HG03103 (cell line): ENCODE data around the gene CD2AP.

Experiments used
- ATAC-seq: cut with Tn5 transposase; IDR thresholded peaks from one replicate; pipeline ENCODE4 v1.9.1; 2021; ENCODE audit warnings: low read depth; ENCODE audit not compliant: unreplicated experiment

Gene CD2AP

DNA sequence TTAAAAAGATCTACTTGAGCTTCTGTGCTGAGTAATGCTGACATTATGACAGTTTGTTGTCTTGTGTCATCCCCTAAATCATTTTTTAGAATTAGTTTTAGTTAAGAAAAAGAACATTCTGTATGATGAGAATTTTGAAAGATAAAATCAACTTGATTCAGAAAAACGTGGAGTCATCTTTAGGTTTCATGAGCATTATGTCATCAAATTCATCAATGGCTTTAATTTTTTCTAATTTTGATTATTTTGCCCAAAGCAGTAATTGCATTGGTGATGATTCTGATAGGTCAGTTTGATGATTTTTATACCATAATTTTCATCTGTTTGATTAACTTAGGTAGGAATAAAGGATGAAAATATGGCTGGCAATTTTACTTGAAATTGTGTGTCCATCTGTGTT lies 194.2 kb downstream of the CD2AP start:
- no peak for ATAC-seq

GRCh38 chr6:47672816-47673215 lies 195.2 kb downstream of the CD2AP start:
- ATAC-seq, result no peak

DNA sequence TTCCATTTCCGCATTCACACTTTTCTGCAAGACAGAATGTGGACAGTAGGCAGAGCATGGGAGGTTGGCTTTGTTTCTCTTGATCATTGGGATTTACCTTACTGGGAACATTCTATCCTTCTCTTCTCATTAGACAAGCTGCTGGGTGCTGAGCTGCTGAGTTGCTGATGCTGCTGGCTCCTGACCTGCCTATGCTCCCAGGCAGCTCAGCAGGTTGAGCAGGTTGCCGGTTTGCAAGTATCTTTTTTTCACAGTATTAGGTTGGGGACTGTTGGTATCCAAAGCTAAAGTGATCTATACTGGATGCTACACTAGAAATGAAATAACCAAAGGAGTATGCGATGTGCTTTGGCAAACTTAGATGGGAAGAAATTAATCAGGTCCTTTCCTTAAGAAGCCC lies 197.1 kb downstream of the CD2AP start:
- no peak for ATAC-seq
